Measurements from ENCODE around the gene P2RY6. TPM values are rescaled to one million over a fixed set of nuclear protein-coding genes. Genes with fewer than 3 reads are reported as not detected.

Gene P2RY6
- total and polyA plus RNA-seq, 4 experiments from 2014 or later = 0.61 to 0.87 TPM; not detected in 2

GRCh38 chr11:73306069-73306841 lies 34.1 kb downstream of the P2RY6 start:
- no peaks in the 10 kb centered on the region for H3K9me3 Mint-ChIP-seq
- no peak for DNase-seq
- H3K27ac Mint-ChIP-seq = peak overlapping the region in 2 of 7 donors; percentile 17 to 46
- POLR2A ChIA-PET (ENCODE audit: partially characterized antibody) = interaction anchor here (1.1 kb wide), 1 partner anchor 25 kb away, joined by 4 read pairs; no protein-coding TSS in a partner anchor
- intact Hi-C loops (cut with micrococcal nuclease) = loop anchor here (2.0 kb wide), 1 partner anchor 355 kb away; no protein-coding TSS in a partner anchor
- H3K4me1 Mint-ChIP-seq = peaks cover 6 to 15% (median 11%) of the 10 kb centered on the region in 4 donors
- H3K4me3 Mint-ChIP-seq = peak overlapping the region in 7 of 8 donors; percentile 15 to 94 (median 48)
- no peaks in the 10 kb centered on the region for H3K36me3 ChIP-seq (ENCODE audit: insufficient read depth, low read length)
- H3K36me3 Mint-ChIP-seq = no peaks in the 10 kb centered on the region
- H3K9me3 ChIP-seq (ENCODE audit: control insufficient read depth in 1 of 2, low read length in 2 of 2) = no peaks in the 10 kb centered on the region
- peaks cover 8% of the 10 kb centered on the region for H3K4me1 ChIP-seq (ENCODE audit: insufficient read depth, low read length)
- H3K27ac ChIP-seq (ENCODE audit: low read depth, low read length) = no peak overlapping the region
- no peaks in the 10 kb centered on the region for H3K27me3 ChIP-seq (ENCODE audit: insufficient read depth, low read length)
- CTCF ChIA-PET (ENCODE audit: partially characterized antibody) = interaction anchor here (0.6 to 7.3 kb wide), 22 partner anchors 8 to 355 kb away, joined by 3 to 110 read pairs (median 4); no protein-coding TSS in a partner anchor
- H3K27me3 Mint-ChIP-seq = peaks cover 7 to 19% of the 10 kb centered on the region in 2 donors
- no peak overlapping the region for H3K4me3 ChIP-seq (ENCODE audit: low read length in 2 of 2)

GRCh38 chr11:73306977-73307322 lies 34.8 kb downstream of the P2RY6 start:
- intact Hi-C loops (cut with micrococcal nuclease) = loop anchor here (1.0 to 2.0 kb wide), 3 partner anchors 28 to 354 kb away; no protein-coding TSS in a partner anchor
- H3K4me3 Mint-ChIP-seq = peak overlapping the region; percentile 84 to 96 (median 94)

GRCh38 chr11:73307323-73308002 lies 35.3 kb downstream of the P2RY6 start:
- Histone ChIP-seq H3K27me3 (ENCODE audit: insufficient read depth, low read length) (no peaks in the 10 kb centered on the region), H3K4me3 (ENCODE audit: low read length in 2 of 2) (peak overlapping the region; percentile 23 to 58), H3K4me1 (ENCODE audit: insufficient read depth, low read length) (peaks cover 8% of the 10 kb centered on the region), H3K27ac (ENCODE audit: low read depth, low read length) (no peak overlapping the region), H3K36me3 (ENCODE audit: insufficient read depth, low read length) (no peaks in the 10 kb centered on the region), H3K9me3 (ENCODE audit: control insufficient read depth in 1 of 2, low read length in 2 of 2) (no peaks in the 10 kb centered on the region)
- Mint-ChIP-seq H3K4me3 (peak overlapping the region; percentile 84 to 96 (median 94)), H3K27me3 (peaks cover 7 to 19% of the 10 kb centered on the region in 2 donors), H3K9me3 (no peaks in the 10 kb centered on the region), H3K4me1 (peaks cover 6 to 18% (median 11%) of the 10 kb centered on the region in 4 donors), H3K36me3 (no peaks in the 10 kb centered on the region), H3K27ac (peak overlapping the region in 6 of 7 donors; percentile 10 to 88 (median 54))
- intact Hi-C loops (cut with micrococcal nuclease) = loop anchor here (1.0 to 2.0 kb wide), 3 partner anchors 28 to 353 kb away; no protein-coding TSS in a partner anchor
- CTCF ChIA-PET (ENCODE audit: partially characterized antibody) = interaction anchor here (0.6 to 7.3 kb wide), 21 partner anchors 8 to 354 kb away, joined by 3 to 110 read pairs (median 4); no protein-coding TSS in a partner anchor
- POLR2A ChIA-PET (ENCODE audit: partially characterized antibody) = interaction anchor here (1.1 to 1.9 kb wide), 2 partner anchors 24 to 28 kb away, joined by 4 to 11 read pairs; no protein-coding TSS in a partner anchor
- DNase-seq = peak; percentile 82 to 87 (median 85)

More at GRCh38 chr11:73306977-73307322, 34.8 kb downstream of the P2RY6 start:
- Histone ChIP-seq H3K9me3 (ENCODE audit: control insufficient read depth in 1 of 2, low read length in 2 of 2) (no peaks in the 10 kb centered on the region), H3K4me1 (ENCODE audit: insufficient read depth, low read length) (peaks cover 8% of the 10 kb centered on the region), H3K27ac (ENCODE audit: low read depth, low read length) (no peak overlapping the region), H3K36me3 (ENCODE audit: insufficient read depth, low read length) (no peaks in the 10 kb centered on the region), H3K4me3 (ENCODE audit: low read length in 2 of 2) (peak overlapping the region in 1 of 2 donors; percentile 58), H3K27me3 (ENCODE audit: insufficient read depth, low read length) (no peaks in the 10 kb centered on the region)
- ChIA-PET CTCF (ENCODE audit: partially characterized antibody) (interaction anchor here (0.6 to 7.3 kb wide), 22 partner anchors 9 to 355 kb away, joined by 3 to 110 read pairs (median 4); no protein-coding TSS in a partner anchor), POLR2A (ENCODE audit: partially characterized antibody) (interaction anchor here (1.1 kb wide), 1 partner anchor 24 kb away, joined by 4 read pairs; no protein-coding TSS in a partner anchor)
- DNase-seq = no peak
- Mint-ChIP-seq H3K4me1 (peaks cover 6 to 16% (median 11%) of the 10 kb centered on the region in 4 donors), H3K27ac (peak overlapping the region in 5 of 7 donors; percentile 10 to 88 (median 55)), H3K9me3 (no peaks in the 10 kb centered on the region), H3K36me3 (no peaks in the 10 kb centered on the region), H3K27me3 (peaks cover 7 to 20% of the 10 kb centered on the region in 2 donors)

GRCh38 chr11:73308003-73308960 lies 36.1 kb downstream of the P2RY6 start, which contains the start of gene ARHGEF17:
Gene ARHGEF17 (plus strand): TSS chr11:73308276. CDS start chr11:73308639, 363 bp downstream.
- H3K27me3 ChIP-seq (ENCODE audit: insufficient read depth, low read length) = no peaks in the 10 kb centered on the region
- peaks cover 8% of the 10 kb centered on the region for H3K4me1 ChIP-seq (ENCODE audit: insufficient read depth, low read length)
- no peaks in the 10 kb centered on the region for H3K9me3 ChIP-seq (ENCODE audit: control insufficient read depth in 1 of 2, low read length in 2 of 2)
- POLR2A ChIA-PET (ENCODE audit: partially characterized antibody) = interaction anchor here (1.9 kb wide), 1 partner anchor 28 kb away, joined by 11 read pairs; no protein-coding TSS in a partner anchor
- H3K9me3 Mint-ChIP-seq = no peaks in the 10 kb centered on the region
- H3K27me3 Mint-ChIP-seq = peaks cover 7 to 15% of the 10 kb centered on the region in 2 donors
- DNase-seq = peak in 3 of 5 donors; percentile 15 to 35 (median 22)
- H3K27ac Mint-ChIP-seq = peak within 1 kb of the TSS in 6 of 7 donors; percentile 10 to 88 (median 54)
- H3K27ac ChIP-seq (ENCODE audit: low read depth, low read length) = no peak within 1 kb of the TSS
- H3K4me1 Mint-ChIP-seq = peaks cover 6 to 18% (median 11%) of the 10 kb centered on the region in 4 donors
- intact Hi-C loops (cut with micrococcal nuclease) = no loop called here
- no peaks in the 10 kb centered on the region for H3K36me3 Mint-ChIP-seq
- no peaks in the 10 kb centered on the region for H3K36me3 ChIP-seq (ENCODE audit: insufficient read depth, low read length)
- CTCF ChIA-PET (ENCODE audit: partially characterized antibody) = interaction anchor here (1.2 to 7.3 kb wide), 10 partner anchors 8 to 353 kb away, joined by 3 to 110 read pairs (median 9); no protein-coding TSS in a partner anchor
- H3K4me3 ChIP-seq (ENCODE audit: low read length in 2 of 2) = peak within 1 kb of the TSS; percentile 23 to 58
- H3K4me3 Mint-ChIP-seq = peak within 1 kb of the TSS; percentile 84 to 96 (median 94)

- ChIA-PET CTCF (ENCODE audit: partially characterized antibody) (interaction anchor here (1.0 to 7.3 kb wide), 5 partner anchors 20 to 352 kb away, joined by 3 to 110 read pairs (median 7); no protein-coding TSS in a partner anchor), POLR2A (ENCODE audit: partially characterized antibody) (interaction anchor here (1.9 kb wide), 1 partner anchor 27 kb away, joined by 11 read pairs; no protein-coding TSS in a partner anchor)
- Histone ChIP-seq H3K27me3 (ENCODE audit: insufficient read depth, low read length) (no peaks in the 10 kb centered on the region), H3K9me3 (ENCODE audit: control insufficient read depth in 1 of 2, low read length in 2 of 2) (no peaks in the 10 kb centered on the region), H3K27ac (ENCODE audit: low read depth, low read length) (no peak overlapping the region), H3K4me1 (ENCODE audit: insufficient read depth, low read length) (peaks cover 13% of the 10 kb centered on the region), H3K4me3 (ENCODE audit: low read length in 2 of 2) (no peak overlapping the region), H3K36me3 (ENCODE audit: insufficient read depth, low read length) (no peaks in the 10 kb centered on the region)
- intact Hi-C loops (cut with micrococcal nuclease) = no loop called here
- peak overlapping the region in 5 of 8 donors; percentile 8 to 40 (median 30) for H3K4me3 Mint-ChIP-seq
- H3K27ac Mint-ChIP-seq = no peak overlapping the region
- H3K27me3 Mint-ChIP-seq = peaks cover 7 to 13% of the 10 kb centered on the region in 2 donors
- H3K9me3 Mint-ChIP-seq = no peaks in the 10 kb centered on the region
- H3K36me3 Mint-ChIP-seq = no peaks in the 10 kb centered on the region
- peaks cover 6 to 23% (median 11%) of the 10 kb centered on the region in 4 donors for H3K4me1 Mint-ChIP-seq
- DNase-seq = no peak
Measured at GRCh38 chr11:73308961-73309919, 37.1 kb downstream of the P2RY6 start.

All from CD4-positive, alpha-beta memory T cell (primary cell).